Colonic mucosa (tissue), 4 donors: ENCODE data around the gene FTL. TPM values are rescaled to one million over a fixed set of nuclear protein-coding genes. Genes with fewer than 3 reads are reported as not detected.

Experiments used
- DNase-seq: peaks from one replicate; pipeline ENCODE4 v3.0.0-alpha.2; 2020
- H3K27ac ChIP-seq: fragments of 200-600 bp; one replicate; pipeline ENCODE4 v1.8.0; 2021
- H3K27me3 ChIP-seq: fragments of 200-600 bp; one replicate; pipeline ENCODE4 v1.8.0; 2021
- H3K36me3 ChIP-seq: fragments of 200-600 bp; one replicate; pipeline ENCODE4 v1.8.0; 2021
- H3K4me1 ChIP-seq: fragments of 200-600 bp; one replicate; pipeline ENCODE4 v1.8.0; 2021; ENCODE audit warnings: mild to moderate bottlenecking
- H3K4me3 ChIP-seq: fragments of 200-600 bp; one replicate; pipeline ENCODE4 v1.8.0; 2021
- H3K9ac ChIP-seq, 2 donors: one replicate each; pipeline ENCODE4 v1.7.0; 2013; ENCODE audit warnings: control low read depth in 2 of 2, low read depth in 2 of 2, low read length in 2 of 2
- H3K9me3 ChIP-seq: fragments of 200-600 bp; one replicate; pipeline ENCODE4 v1.8.0; 2021
- intact Hi-C: fragments of 100-400 bp; cut with DNase I; formaldehyde crosslinking; loops from one replicate; pipeline ENCODE4 v1.14.1; 2022
- total RNA-seq, 2 donors: library from RNA; stranded (reverse); fragmentation: NEBNext Ultra II Directional in 1 of 2; extraction: Animal tissue kit (Norgen Biotek cat#: 25700) in 1 of 2; gene quantifications; one replicate each; pipeline ENCODE4 v1.2.1, GENCODE V29; 2021
- TF ChIP-seq, protein P1 (sequence below): fragments of 200-600 bp; IDR thresholded peaks from one replicate; pipeline ENCODE4 v1.8.0; 2022; ENCODE audit warnings: antibody characterized with exemption, mild to moderate bottlenecking
- donor health status: healthy.
- donor health status: DM: no; HTN: no; CAD: no.
- donor health status: DM: no; HTN: no; CAD: no.

The FTL gene
- total RNA-seq, 2 donors from 2014 or later = 1,463 to 1,600 TPM

DNA sequence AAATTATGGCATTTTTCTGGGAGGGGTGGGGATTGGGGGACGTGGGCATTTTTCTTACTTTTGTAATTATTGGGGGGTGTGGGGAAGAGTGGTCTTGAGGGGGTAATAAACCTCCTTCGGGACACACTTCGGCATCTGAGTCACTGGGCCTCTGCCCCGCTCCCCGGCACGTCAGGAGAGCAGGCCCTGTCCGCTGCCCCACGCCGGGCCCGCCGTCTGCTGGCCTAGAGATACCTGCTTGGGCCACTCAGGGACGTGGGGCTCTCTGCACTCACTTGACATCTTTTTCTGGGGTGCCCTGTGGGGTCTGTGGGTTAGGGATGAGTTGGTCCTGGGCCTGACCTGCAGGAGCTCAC is 3.5 kb upstream of the FTL start:
- TF ChIP-seq, protein P1, sequence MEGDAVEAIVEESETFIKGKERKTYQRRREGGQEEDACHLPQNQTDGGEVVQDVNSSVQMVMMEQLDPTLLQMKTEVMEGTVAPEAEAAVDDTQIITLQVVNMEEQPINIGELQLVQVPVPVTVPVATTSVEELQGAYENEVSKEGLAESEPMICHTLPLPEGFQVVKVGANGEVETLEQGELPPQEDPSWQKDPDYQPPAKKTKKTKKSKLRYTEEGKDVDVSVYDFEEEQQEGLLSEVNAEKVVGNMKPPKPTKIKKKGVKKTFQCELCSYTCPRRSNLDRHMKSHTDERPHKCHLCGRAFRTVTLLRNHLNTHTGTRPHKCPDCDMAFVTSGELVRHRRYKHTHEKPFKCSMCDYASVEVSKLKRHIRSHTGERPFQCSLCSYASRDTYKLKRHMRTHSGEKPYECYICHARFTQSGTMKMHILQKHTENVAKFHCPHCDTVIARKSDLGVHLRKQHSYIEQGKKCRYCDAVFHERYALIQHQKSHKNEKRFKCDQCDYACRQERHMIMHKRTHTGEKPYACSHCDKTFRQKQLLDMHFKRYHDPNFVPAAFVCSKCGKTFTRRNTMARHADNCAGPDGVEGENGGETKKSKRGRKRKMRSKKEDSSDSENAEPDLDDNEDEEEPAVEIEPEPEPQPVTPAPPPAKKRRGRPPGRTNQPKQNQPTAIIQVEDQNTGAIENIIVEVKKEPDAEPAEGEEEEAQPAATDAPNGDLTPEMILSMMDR = no peak
- Histone ChIP-seq H3K9ac (peak overlapping the region; percentile 70 to 93), H3K27ac (peak overlapping the region; percentile 76), H3K4me3 (no peak overlapping the region), H3K36me3 (no peaks in the 10 kb centered on the region), H3K9me3 (no peaks in the 10 kb centered on the region), H3K4me1 (no peaks in the 10 kb centered on the region), H3K27me3 (no peaks in the 10 kb centered on the region)
- intact Hi-C loops = loop anchor here (10.0 kb wide), 1 partner anchor 87 kb away; the partner anchor contains the start of gene PPP1R15A
- no peak for DNase-seq

DNA sequence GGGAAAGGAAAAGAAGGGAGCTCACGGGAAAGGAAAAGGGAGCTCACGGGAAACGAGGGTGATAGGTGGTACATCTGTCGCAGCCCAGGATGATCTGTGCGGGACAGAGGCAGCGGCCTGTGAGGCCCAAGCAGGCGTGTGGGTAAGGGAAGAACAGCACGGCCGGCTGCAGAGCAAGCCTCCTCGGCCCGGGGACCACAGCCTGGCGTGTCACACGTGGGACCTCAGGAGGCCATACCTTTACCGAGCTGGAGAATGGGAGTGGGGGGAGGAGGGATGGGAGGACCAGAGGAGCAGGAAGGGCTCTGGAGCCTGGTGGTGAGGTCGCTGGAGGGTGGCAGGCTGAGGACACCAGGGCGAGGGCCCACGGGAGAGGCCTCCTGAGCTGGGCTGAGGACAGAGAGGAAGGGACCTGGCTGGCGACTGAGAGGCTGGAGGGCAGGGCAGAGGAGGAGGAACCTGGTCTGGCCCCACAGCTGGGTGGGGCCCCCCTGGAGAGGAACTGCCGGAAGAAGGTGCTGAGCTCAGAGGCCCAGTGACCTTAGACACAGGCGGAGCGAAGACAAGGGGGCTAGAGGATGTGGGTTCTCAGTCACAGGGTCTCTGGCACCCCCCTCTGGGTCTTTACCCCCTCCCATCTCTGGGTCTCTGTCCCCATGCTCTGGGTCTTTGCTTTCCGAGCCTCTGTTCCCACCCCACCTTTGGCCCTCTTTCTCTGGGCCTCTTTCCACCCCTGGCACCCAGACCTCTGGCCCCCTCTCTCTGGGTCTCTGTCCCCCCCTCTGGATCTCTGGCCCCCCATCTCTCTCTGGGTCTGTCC is 2.9 kb upstream of the FTL start:
- no peaks in the 10 kb centered on the region for H3K27me3 ChIP-seq
- TF ChIP-seq, protein P1 = no peak
- H3K4me3 ChIP-seq = no peak overlapping the region
- intact Hi-C loops = loop anchor here (10.0 kb wide), 1 partner anchor 87 kb away; the partner anchor contains the start of gene PPP1R15A
- DNase-seq = peak; percentile 91
- no peaks in the 10 kb centered on the region for H3K4me1 ChIP-seq
- H3K9ac ChIP-seq = peak overlapping the region; percentile 70 to 93
- H3K9me3 ChIP-seq = no peaks in the 10 kb centered on the region
- peak overlapping the region; percentile 76 for H3K27ac ChIP-seq
- no peaks in the 10 kb centered on the region for H3K36me3 ChIP-seq

DNA sequence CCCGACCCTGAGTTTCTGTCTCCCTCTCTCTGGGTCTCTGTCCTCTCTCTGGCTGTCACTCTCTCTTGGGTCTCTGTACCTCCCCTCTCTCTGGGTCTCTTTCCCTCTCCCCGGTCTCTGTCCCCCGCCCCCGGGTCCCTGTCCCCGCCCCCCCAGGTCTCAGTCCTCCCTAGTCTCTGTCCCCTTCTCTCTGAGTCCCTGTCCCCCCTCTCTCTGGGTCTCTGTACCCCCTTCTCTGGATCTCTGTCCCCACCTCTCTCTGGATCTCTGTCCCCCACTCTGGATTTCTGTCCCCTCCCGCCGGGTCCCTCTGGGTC is 2.3 kb upstream of the FTL start:
- TF ChIP-seq, protein P1 = no peak
- H3K36me3 ChIP-seq = no peaks in the 10 kb centered on the region
- no peaks in the 10 kb centered on the region for H3K9me3 ChIP-seq
- no peak overlapping the region for H3K4me3 ChIP-seq
- intact Hi-C loops = loop anchor here (10.0 kb wide), 1 partner anchor 88 kb away; the partner anchor contains the start of gene PPP1R15A
- H3K27ac ChIP-seq = peak overlapping the region; percentile 76
- no peaks in the 10 kb centered on the region for H3K27me3 ChIP-seq
- no peak for DNase-seq
- no peaks in the 10 kb centered on the region for H3K4me1 ChIP-seq
- peak overlapping the region; percentile 70 to 93 for H3K9ac ChIP-seq

DNA sequence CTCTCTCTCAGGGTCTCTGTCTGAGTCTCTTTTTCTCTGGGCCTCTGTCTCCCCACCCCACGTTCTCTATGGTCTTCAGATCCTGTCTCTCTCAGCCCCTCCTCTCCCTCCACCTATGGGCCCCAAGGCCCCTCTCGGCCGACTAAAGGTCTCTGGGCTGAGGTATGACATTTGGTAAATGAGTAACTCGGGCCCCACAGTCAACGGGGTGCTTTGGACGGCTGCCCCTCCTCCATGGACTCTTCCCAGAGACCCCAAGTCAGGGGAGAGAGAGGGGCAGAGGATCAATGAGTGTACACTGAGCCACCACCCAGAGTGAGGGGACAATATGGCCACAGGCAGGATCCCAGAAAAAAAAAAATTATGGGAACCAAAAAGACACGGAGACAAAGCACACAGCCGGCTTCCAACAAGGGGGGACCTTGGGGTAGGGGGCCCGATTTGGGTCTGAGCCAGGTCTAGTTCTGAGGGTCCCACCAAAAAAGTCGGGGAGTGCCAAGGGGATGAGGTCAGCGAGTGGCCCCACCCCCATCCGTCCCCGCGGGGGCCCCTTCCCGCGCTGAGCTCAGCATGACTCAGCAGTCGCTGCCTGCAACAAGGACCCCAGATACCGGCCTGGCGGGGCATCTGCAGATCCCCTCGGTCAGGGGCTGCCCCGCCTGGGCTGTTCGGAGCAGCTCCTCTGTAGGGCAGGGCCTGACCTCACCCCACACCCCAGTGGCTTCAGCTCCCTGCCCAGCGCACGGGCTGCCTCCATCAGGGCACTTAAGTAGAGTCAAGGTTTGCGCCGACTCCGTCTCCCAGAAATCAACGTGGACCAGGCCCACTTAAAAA is 1.5 kb upstream of the FTL start:
- no peaks in the 10 kb centered on the region for H3K27me3 ChIP-seq
- peak overlapping the region; percentile 89 for H3K4me3 ChIP-seq
- TF ChIP-seq, protein P1 = no peak
- H3K9ac ChIP-seq = peak overlapping the region; percentile 63 to 93
- intact Hi-C loops = loop anchor here (10.0 kb wide), 1 partner anchor 89 kb away; the partner anchor contains the start of gene PPP1R15A
- no peaks in the 10 kb centered on the region for H3K9me3 ChIP-seq
- no peaks in the 10 kb centered on the region for H3K36me3 ChIP-seq
- peak overlapping the region; percentile 76 for H3K27ac ChIP-seq
- no peaks in the 10 kb centered on the region for H3K4me1 ChIP-seq
- peak; percentile 85 for DNase-seq

DNA sequence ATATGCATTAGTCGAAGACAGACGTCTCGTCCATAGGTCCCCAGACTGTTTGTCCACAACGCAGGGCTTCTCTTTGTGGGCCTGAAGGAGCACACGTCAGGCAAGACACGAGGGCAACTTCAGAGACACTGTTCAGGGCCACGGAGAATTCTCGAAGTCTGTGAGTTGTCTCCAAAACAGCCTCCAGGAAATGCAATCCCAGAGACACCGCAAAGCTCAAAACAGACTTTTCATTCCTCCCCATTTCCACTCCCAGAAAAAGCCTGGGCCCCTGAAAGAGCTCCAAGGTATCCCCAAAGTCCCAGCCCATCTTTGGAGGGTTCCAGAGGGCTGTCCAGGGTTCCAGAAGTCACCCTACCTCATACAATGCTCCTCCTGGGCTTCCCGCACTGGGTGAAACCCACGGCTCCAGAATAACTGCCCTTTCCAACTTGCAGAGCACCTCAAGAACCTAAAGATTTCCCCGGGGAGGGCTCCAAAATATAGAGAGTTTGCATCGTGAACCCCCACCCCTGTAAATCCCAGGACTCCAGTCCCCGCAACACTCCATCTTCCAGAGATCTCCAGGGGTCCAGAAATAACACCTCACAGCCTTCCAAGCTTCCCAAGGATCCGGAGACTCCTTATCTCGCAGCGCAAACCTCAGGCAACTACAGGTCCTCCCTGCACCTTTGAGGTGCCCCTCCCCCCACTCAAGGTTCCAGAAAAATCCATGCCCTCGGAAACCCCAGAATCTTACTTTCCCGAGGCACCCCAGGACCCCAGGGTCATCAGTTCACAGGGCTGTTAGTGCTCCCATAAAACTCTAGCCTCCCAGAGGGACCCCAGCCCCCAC is 687 bp upstream of the FTL start:
- no peaks in the 10 kb centered on the region for H3K36me3 ChIP-seq
- no peaks in the 10 kb centered on the region for H3K27me3 ChIP-seq
- no peaks in the 10 kb centered on the region for H3K9me3 ChIP-seq
- peak overlapping the region; percentile 76 for H3K27ac ChIP-seq
- no peaks in the 10 kb centered on the region for H3K4me1 ChIP-seq
- TF ChIP-seq, protein P1 = no peak
- H3K4me3 ChIP-seq = peak overlapping the region; percentile 89
- H3K9ac ChIP-seq = peak overlapping the region; percentile 63 to 93
- intact Hi-C loops = loop anchor here (5.0 to 10.0 kb wide), 2 partner anchors 90 to 167 kb away; partner anchors contain the start of gene PPP1R15A
- DNase-seq = peak; percentile 59
